ENCODE measurements around the gene CRACDL. TPM values are rescaled to one million over a fixed set of nuclear protein-coding genes. Genes with fewer than 3 reads are reported as not detected.

The CRACDL gene
- total and polyA plus RNA-seq, 7 donors: 0.36 to 8.8 (median 1.5) TPM

DNA sequence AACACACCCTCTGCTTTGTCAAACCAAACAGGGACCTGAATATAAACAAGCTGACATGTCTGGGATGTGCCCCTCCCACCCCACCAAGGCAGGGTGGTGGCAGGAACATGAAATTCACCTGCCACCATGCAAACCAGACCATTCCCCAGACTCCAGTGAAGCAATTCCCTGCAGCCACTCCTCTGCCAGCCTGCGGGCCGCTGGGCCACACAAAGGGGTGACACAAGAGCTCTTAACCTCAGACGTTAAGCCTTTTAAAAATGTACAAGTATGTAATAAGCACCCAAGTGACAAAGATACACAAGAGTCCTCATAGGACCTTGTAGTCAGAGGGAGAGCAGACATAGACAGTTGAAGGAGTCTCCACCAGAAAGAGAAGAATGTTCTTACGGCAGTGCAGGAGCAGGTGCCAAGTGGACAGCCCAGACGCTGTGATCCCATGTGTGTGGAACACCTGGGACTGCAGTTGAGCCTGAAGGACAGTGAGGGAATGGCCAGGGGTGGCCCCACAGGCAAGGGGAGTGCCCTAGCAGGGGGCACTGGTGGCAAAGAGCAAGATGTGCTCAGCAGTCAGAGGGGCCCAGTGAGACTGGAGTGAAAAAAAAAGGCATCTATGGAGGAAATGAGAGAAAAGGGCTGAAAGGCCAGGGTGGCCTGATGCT, 36.9 kb downstream of the CRACDL start:
- H3K4me3 ChIP-seq: no peak overlapping the region
- no peaks in the 10 kb centered on the region for H3K4me1 ChIP-seq
- H3K27me3 ChIP-seq: no peaks in the 10 kb centered on the region
- WGBS, 2 donors: 87 to 88% methylated on average over 5 of the region's 5 CpGs
- TF ChIP-seq CTCF (IDR thresholded peaks at IDR 0.05) (no peak), EP300 (IDR thresholded peaks at IDR 0.05) (no peak), POLR2AphosphoS5 (IDR thresholded peaks at IDR 0.05) (no peak)
- peak; percentile 28 for DNase-seq
- H3K9me3 ChIP-seq: no peaks in the 10 kb centered on the region
- intact Hi-C loops (cut with DNase I): no loop called here
- no peak overlapping the region for H3K27ac ChIP-seq
- no peaks in the 10 kb centered on the region for H3K36me3 ChIP-seq

GRCh38 chr2:98898423-98898841, 37.6 kb downstream of the CRACDL start:
- Histone ChIP-seq H3K4me3 (no peak overlapping the region), H3K4me1 (no peaks in the 10 kb centered on the region), H3K9me3 (no peaks in the 10 kb centered on the region), H3K27me3 (no peaks in the 10 kb centered on the region), H3K36me3 (no peaks in the 10 kb centered on the region), H3K27ac (no peak overlapping the region)
- intact Hi-C loops (cut with DNase I): no loop called here
- no peak for DNase-seq
- no peak for TF ChIP-seq CTCF (IDR thresholded peaks at IDR 0.05)
- TF ChIP-seq POLR2A (IDR thresholded peaks at IDR 0.05): no peak
- no peak for TF ChIP-seq POLR2AphosphoS5 (IDR thresholded peaks at IDR 0.05)
- no peak for TF ChIP-seq EP300 (IDR thresholded peaks at IDR 0.05)
- 92 to 93% methylated on average over 13 of the region's 13 CpGs for WGBS, 2 donors

DNA sequence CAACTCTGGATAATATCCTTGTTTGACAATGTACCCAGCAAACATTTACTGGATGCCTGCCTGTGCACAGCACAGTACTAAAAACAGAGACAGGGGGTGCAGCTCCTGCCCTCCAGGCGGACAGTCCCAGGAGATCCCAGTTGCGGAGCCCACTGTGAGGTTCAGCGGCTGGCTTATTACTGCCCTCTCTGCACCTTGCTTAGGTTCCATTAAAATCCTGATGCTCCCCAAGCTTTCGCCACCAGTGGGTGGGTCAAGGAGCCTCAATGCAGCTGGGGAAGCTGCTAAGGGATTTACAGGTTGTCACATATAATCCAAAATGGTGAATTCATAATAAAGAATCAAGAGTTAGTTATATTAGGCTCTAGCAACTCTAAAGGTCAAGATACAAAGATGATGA, 38.3 kb downstream of the CRACDL start:
- Histone ChIP-seq H3K4me3 (no peak overlapping the region), H3K27me3 (no peaks in the 10 kb centered on the region), H3K9me3 (no peaks in the 10 kb centered on the region), H3K4me1 (no peaks in the 10 kb centered on the region), H3K27ac (no peak overlapping the region), H3K36me3 (no peaks in the 10 kb centered on the region)
- intact Hi-C loops (cut with DNase I): no loop called here
- 94 to 96% methylated on average over 4 of the region's 4 CpGs for WGBS, 2 donors
- TF ChIP-seq POLR2AphosphoS5 (IDR thresholded peaks at IDR 0.05) (no peak), EP300 (IDR thresholded peaks at IDR 0.05) (no peak), CTCF (IDR thresholded peaks at IDR 0.05) (no peak), POLR2A (IDR thresholded peaks at IDR 0.05) (no peak)
- DNase-seq: no peak

GRCh38 chr2:98896944-98897343, 39.1 kb downstream of the CRACDL start:
- Histone ChIP-seq H3K36me3 (no peaks in the 10 kb centered on the region), H3K27ac (no peak overlapping the region), H3K9me3 (no peaks in the 10 kb centered on the region), H3K27me3 (no peaks in the 10 kb centered on the region), H3K4me3 (no peak overlapping the region), H3K4me1 (no peaks in the 10 kb centered on the region)
- DNase-seq: no peak
- TF ChIP-seq POLR2A (IDR thresholded peaks at IDR 0.05): no peak
- TF ChIP-seq POLR2AphosphoS5 (IDR thresholded peaks at IDR 0.05): no peak
- TF ChIP-seq CTCF (IDR thresholded peaks at IDR 0.05): no peak
- no peak for TF ChIP-seq EP300 (IDR thresholded peaks at IDR 0.05)
- 91 to 95% methylated on average over 9 of the region's 9 CpGs for WGBS, 2 donors
- intact Hi-C loops (cut with DNase I): no loop called here

- no peaks in the 10 kb centered on the region for H3K9me3 ChIP-seq
- no peaks in the 10 kb centered on the region for H3K4me1 ChIP-seq
- no peak overlapping the region for H3K4me3 ChIP-seq
- H3K36me3 ChIP-seq: no peaks in the 10 kb centered on the region
- TF ChIP-seq EP300 (IDR thresholded peaks at IDR 0.05) (no peak), POLR2A (IDR thresholded peaks at IDR 0.05) (no peak), POLR2AphosphoS5 (IDR thresholded peaks at IDR 0.05) (no peak), CTCF (IDR thresholded peaks at IDR 0.05) (no peak)
- WGBS, 2 donors: 53 to 58% methylated on average over 2 of the region's 2 CpGs
- no peaks in the 10 kb centered on the region for H3K27me3 ChIP-seq
- no peak for DNase-seq
- intact Hi-C loops (cut with DNase I): no loop called here
- no peak overlapping the region for H3K27ac ChIP-seq
Measured at GRCh38 chr2:98896416-98896815, 39.6 kb downstream of the CRACDL start.
